Testis (tissue), 2 donors: ENCODE results near the gene KCNJ15.

Source experiments
- CTCF ChIP-seq, 3 experiments: fragments of 450-650 bp in 2 of 3; fragments of 200-600 bp in 1 of 3; sonication (generic) in 1 of 3; IDR thresholded peaks; one replicate each; pipeline ENCODE4 v1.5.1; 2016 to 2019; ENCODE audit warnings: antibody characterized with exemption in 3 of 3, mild to moderate bottlenecking in 2 of 3, moderate library complexity in 1 of 3
- POLR2A ChIP-seq: fragments of 450-650 bp; IDR thresholded peaks from one replicate; pipeline ENCODE4 v1.6.1; 2017; ENCODE audit warnings: antibody characterized with exemption, mild to moderate bottlenecking, moderate library complexity

DNA sequence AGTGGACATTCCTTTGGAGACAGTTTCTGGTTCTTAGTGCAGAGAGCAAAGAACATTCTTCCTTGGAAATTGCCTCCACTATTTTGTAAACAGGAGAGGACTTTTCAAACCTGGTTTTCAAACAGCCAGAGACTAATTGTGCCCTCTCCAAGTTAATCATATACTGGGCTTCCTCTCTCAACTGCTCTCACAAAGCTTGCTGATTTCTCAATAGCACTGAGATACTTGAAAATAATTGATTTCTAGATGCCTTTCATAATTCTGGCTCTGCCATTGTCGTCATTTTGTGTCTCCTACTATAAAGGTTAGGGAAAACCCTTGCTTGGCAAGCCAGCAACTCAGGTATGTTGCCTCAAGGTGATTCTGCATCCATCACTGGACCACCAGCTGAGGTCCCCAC, 56.0 kb downstream of the KCNJ15 start:
- no peak for TF ChIP-seq CTCF (IDR thresholded peaks at IDR 0.05)
- TF ChIP-seq POLR2A, result no peak
